GM19240 (cell line): Measurements from ENCODE around the gene GPR61.

Experiments
- DNase-seq: peaks from one replicate; pipeline ENCODE4 v3.0.0; 2011; ENCODE audit warnings: low spot score; ENCODE audit not compliant: insufficient read length

Gene GPR61

DNA sequence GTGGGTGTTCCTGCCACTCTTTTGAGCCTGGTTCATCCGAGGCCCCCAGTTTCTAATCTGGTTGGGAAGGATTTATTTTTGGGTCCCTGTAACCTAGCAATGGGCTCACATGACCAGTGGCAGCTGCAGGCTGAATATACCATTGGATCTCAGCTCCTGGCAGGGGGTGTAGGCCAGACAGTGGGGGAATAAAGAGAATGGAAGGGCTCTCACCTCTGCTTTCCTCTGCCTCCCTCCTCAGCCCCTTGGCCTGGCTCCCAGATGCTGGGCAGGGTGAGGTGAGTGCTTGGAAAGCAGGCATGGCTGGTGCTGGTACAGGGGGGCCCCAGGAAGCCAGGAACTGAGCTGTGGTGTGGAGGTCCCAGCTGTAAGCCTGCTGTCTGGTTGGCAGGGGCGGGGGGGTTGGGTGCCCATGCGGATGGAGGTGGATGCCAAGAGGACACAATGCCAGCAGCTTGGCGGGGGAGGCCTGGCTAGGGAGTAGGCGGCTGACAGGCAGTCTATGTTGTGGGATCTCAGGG, 3.6 kb upstream of the GPR61 start:
- no peak for DNase-seq

DNA sequence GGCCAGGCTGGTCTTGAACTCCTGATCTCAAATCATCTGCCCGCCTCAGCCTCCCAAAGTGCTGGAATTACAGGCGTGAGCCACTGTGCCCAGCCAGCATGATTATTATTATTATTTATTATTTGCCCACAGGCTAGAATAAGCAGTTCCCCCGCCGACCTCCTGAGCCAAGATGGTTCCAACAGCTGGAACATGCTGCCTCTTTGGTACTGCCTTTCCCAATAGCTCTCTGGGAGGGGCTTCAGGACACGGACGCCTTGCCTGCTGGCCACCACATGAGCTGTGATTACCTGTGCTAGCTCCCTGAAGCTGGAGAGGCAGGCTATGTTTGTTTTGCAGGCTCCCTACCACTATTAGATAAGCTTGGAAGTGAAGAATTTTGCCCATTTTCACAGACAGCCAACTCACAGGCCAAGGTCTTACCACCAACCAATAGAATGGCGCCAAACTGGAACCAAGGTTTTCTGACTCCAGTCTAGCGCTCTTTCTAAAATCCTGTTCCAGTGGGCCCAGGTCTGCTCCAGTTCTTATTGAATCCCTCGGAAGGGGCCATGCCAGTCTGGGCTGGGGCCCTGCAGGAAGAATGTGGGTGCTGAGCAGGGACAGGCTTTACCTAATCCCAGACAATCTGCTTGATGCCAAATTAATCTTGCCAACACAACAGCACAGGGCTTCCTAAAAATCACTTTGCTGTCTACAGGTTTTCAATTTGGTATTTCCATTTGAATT, 2.1 kb upstream of the GPR61 start:
- no peak for DNase-seq

GRCh38 chr1:109538827-109539555, 681 bp upstream of the GPR61 start:
- DNase-seq: no peak

DNA sequence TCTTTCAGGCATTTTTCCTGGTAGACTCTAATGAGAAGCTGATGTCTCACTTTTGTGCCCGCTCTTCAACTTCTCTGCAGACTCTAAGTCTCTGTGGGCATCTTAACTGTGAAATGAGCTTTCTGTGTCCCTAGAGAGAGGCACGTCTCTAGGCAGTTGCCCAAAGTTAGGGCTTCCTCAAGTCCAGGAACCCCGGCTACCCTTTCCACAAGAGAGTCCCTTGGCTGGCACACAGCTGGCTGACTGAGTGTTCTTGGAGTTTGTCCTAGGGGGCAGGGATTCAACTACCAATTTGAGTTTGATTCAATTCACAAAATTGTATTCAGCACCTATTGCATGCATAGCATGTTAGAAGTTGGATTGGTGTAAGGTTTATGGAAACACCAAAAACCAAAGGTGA, 1.4 kb downstream of the GPR61 start:
- no peak for DNase-seq

DNA sequence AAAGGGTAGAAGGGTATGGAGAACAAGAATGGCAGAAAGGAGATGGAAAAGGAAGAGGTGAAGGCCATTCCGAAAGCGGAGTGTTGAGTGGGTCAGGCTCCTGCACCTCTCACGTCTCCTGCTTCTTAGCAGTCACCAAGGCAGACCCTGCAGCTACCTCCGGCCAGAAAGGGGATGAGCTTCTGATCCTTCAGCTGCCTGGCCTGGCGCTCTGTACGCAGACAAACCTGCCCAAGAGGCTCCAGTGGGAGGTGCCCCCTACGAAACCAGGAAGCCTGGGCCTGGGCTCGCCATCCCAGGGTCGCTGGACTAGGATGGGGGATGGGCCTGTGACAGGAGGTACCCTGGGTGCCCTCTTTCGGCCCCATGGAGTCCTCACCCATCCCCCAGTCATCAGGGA, 3.0 kb downstream of the GPR61 start:
- no peak for DNase-seq

- DNase-seq: no peak
These were observed 3.8 kb downstream of the GPR61 start for GRCh38 chr1:109543283-109543987.

GRCh38 chr1:109543988-109544735, 4.5 kb downstream of the GPR61 start:
- DNase-seq: no peak

DNA sequence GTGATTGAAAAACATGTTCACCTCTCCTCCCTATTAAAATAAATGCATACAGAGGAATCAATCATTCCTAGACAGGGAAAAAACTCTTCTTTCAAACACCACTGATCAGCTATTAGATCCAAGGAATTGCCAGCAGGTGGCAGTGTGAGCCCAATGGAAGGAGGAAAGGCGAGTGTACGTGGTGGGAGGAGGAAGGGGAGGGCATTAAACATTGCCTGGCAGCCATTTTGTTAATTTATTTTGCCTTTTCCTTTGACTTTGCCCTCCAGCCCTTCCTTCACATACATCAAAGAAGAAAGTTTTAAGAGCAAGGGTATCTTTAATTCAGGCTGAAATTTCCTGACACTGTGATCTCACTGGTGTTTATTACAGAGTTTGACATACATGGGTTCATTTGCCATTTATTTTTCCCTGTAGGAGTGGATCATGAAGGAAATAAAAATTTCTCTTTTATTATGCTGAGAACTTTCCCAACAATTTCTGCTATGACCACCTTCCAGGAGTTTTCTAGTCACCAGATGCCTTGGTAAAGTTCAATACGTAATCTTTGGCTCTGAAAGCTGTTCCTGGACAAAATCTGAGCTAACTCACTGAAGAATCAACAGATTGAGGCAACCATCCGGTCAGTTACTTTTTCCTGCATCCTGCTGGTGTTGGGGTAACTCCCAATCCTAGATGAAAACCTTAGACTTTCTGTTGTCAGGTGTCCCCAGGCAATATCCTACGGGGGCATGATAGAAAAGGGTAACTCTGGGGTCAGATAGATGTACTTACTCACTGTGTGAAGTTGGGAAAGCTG, 6.8 kb downstream of the GPR61 start:
- peak; percentile 98 for DNase-seq

DNA sequence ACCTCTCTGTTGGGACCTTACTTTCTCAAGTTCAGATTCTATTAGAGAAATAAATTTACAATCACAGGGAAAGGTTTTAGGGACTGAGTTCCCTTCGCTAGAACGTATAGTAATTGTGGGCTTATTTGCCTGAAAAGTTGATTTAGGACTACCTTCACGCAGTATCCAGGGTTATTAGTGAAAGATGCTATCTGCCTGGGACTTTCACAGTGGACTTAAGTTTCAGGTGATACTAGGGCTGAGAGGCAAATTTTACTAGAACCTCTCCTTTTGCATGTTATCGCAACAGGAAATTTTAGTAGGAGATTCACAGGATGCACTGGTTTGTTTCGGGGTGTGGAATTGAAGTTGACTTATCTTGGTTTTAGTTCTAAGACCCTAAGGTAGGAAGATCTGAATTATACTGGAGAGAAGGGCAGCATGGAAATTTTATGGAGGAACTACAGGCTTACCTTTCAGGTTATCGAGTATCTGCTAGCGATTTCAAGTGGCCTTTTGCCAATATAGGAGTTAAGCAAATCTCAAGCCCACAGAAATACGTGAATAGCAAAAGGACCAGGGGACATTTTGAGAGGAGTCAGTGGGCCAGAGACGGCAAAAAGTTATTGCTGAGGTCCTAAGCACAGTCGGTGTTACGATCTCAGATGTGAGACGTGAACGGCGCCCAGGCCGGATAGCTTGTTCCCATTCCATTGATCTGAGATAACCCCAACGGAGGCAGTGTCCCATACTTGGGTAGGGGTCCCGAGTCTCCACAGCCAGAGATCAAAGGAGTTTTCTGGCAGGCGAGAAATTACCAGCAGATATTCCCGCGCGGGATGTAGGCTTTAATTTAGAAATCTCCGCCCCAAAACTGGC, 8.0 kb downstream of the GPR61 start:
- DNase-seq: no peak

GRCh38 chr1:109548321-109549267, 8.9 kb downstream of the GPR61 start, which contains the start of gene GNAI3:
Gene GNAI3, plus strand, starts transcription at chr1:109548615. Its CDS starts 106 bp downstream, at chr1:109548721.
- DNase-seq: peak; percentile 94

DNA sequence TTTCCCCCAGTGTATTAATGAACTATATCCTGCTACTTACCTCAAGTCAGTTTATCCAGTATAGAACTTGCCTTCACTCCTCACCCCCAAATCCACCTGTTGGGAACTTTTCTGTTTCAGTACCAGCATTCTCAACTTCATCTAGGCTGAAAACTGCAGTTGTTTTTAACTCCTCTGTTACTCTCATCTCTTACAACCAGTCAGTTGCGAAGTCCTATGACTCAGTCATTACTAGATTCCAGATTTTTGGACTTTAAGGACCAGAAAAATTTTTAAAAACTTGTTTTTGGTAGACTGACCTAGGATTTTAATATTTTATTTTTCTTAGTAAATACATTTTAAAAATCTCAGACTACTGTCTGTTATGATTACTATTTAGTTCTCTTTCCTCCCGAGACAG, 16.9 kb downstream of the GPR61 start:
- DNase-seq: no peak

DNA sequence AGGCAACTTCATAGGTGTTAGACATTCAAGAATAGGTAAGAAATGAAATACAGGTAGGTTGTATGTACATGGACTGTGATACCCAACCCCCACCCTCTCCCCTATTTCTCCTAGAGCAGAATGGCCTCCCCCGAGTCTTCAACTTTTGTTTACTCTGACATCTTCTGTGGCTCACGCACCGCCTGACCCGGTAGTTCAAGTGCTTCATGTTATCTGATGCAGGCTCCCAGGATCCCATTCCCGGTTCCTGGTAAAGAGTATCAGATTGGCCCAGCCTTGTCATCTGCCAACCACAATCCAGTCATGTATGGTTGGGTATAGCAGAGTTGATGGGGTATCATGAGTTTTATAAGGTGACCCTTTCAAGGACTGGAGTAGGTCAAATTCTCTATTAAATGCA, 17.8 kb downstream of the GPR61 start:
- DNase-seq: no peak

GRCh38 chr1:109559995-109560394, 20.3 kb downstream of the GPR61 start:
- DNase-seq: no peak

- no peak for DNase-seq
These were observed 24.7 kb downstream of the GPR61 start for GRCh38 chr1:109564194-109564878.

- no peak for DNase-seq
These were observed 25.6 kb downstream of the GPR61 start for GRCh38 chr1:109565241-109565640.

GRCh38 chr1:109566982-109567381, 27.3 kb downstream of the GPR61 start:
- no peak for DNase-seq

GRCh38 chr1:109567877-109568672, 28.4 kb downstream of the GPR61 start:
- DNase-seq: no peak
